SK-N-SH (cell line): ENCODE data around the gene PEX26. TPM values are rescaled to one million over a fixed set of nuclear protein-coding genes. Genes with fewer than 3 reads are reported as not detected.
"Not testable (repeated sequence)": the region's sequence is repeated elsewhere in the genome, so short reads cannot be mapped to it uniquely, and the experiment has no call there.

Experiments used
- CTCF ChIA-PET: fragments of 300-600, 350-600 bp; formaldehyde crosslinking; extraction: SDS; loops from one replicate; lab custom pipeline; 2021; lab: Yijun Ruan, JAX
- POLR2A ChIA-PET: fragments of 350-600 bp; sonication (Branson Sonifier 250); formaldehyde crosslinking; extraction: SDS; loops from one replicate; lab custom pipeline; 2020; ENCODE audit warnings: antibody characterized with exemption, inconsistent platforms; lab: Yijun Ruan, JAX
- DNase-seq: peaks from one replicate; pipeline ENCODE4 v3.0.0; 2012
- H2AFZ ChIP-seq: fragments of 200-600 bp; sonication (generic); 2 replicates; pipeline ENCODE4 v1.8.1; 2016; ENCODE audit warnings: antibody characterized with exemption, mild to moderate bottlenecking, low read depth
- H3F3A ChIP-seq: fragments of 200-600 bp; sonication (generic); replicated peaks from 2 replicates; pipeline ENCODE3; 2016; ENCODE audit warnings: antibody characterized with exemption, mild to moderate bottlenecking; ENCODE audit not compliant: insufficient read depth
- H3K27ac ChIP-seq, 2 experiments: fragments of 200-500 bp in 1 of 2; fragments of 200-600 bp in 1 of 2; sonication (Bioruptor generic) in 1 of 2; sonication (generic), shearing (Covaris generic) in 1 of 2; 2 replicates each; pipeline versions ENCODE4 v1.5.1 to v1.6.1; 2014 to 2016; ENCODE audit warnings: low read depth in 2 of 2, inconsistent platforms in 1 of 2, low read length in 1 of 2, mild to moderate bottlenecking in 1 of 2, mixed read lengths in 1 of 2
- H3K27me3 ChIP-seq: fragments of 200-600 bp; sonication (generic), shearing (Covaris generic); 2 replicates; pipeline ENCODE4 v1.6.1; 2016; ENCODE audit warnings: mixed run types; ENCODE audit not compliant: insufficient read depth
- H3K36me3 ChIP-seq, 2 experiments: fragments of 200-500 bp in 1 of 2; fragments of 200-600 bp in 1 of 2; sonication (Bioruptor generic) in 1 of 2; sonication (generic) in 1 of 2; replicated peaks in 1 of 2; 2 replicates each; pipeline versions ENCODE3 to v1.5.1; 2014 to 2016; ENCODE audit warnings: low read length in 1 of 2, mild to moderate bottlenecking in 1 of 2; ENCODE audit not compliant: insufficient read depth in 2 of 2, control insufficient read depth in 1 of 2
- H3K4me1 ChIP-seq, 2 experiments: fragments of 200-500 bp in 1 of 2; fragments of 200-600 bp in 1 of 2; sonication (Bioruptor generic) in 1 of 2; sonication (generic), shearing (Covaris generic) in 1 of 2; 2 replicates each; pipeline versions ENCODE4 v1.5.1 to v1.6.1; 2014 to 2016; ENCODE audit warnings: low read depth in 1 of 2, low read length in 1 of 2, mixed run types in 1 of 2; ENCODE audit not compliant: insufficient read depth in 2 of 2, control insufficient read depth in 1 of 2
- H3K4me2 ChIP-seq: fragments of 200-600 bp; sonication (generic), shearing (Covaris generic); 2 replicates; pipeline ENCODE4 v1.6.1; 2017; ENCODE audit warnings: mixed run types
- H3K4me3 ChIP-seq, 2 experiments: fragments of 200-500 bp in 1 of 2; fragments of 200-600 bp in 1 of 2; sonication (Bioruptor generic) in 1 of 2; sonication (generic), shearing (Covaris generic) in 1 of 2; 2 replicates each; pipeline versions ENCODE4 v1.5.1 to v1.8.1; 2014 to 2016; ENCODE audit warnings: low read depth in 2 of 2, inconsistent platforms in 1 of 2, low read length in 1 of 2, mild to moderate bottlenecking in 1 of 2, mixed read lengths in 1 of 2, moderate library complexity in 1 of 2
- H3K79me2 ChIP-seq: fragments of 200-600 bp; sonication (generic); 2 replicates; pipeline ENCODE4 v1.8.1; 2017; ENCODE audit warnings: mild to moderate bottlenecking; ENCODE audit not compliant: insufficient read depth
- H3K9ac ChIP-seq: fragments of 200-600 bp; sonication (generic); 2 replicates; pipeline ENCODE4 v1.6.1; 2017; ENCODE audit warnings: mixed run types
- H3K9me2 ChIP-seq: fragments of 200-600 bp; sonication (generic); 2 replicates; pipeline ENCODE4 v1.6.1; 2017; ENCODE audit warnings: mixed run types
- H3K9me3 ChIP-seq: fragments of 200-600 bp; sonication (generic); 2 replicates; pipeline ENCODE4 v1.6.1; 2017; ENCODE audit warnings: mixed run types, mild to moderate bottlenecking, moderate library complexity
- H4K20me1 ChIP-seq: fragments of 200-600 bp; sonication (generic); 2 replicates; pipeline ENCODE4 v1.6.1; 2017; ENCODE audit warnings: mild to moderate bottlenecking, mixed run types; ENCODE audit not compliant: insufficient read depth
- CTCF ChIP-seq: fragments of 200-600 bp; sonication (generic); IDR thresholded peaks from 2 replicates; pipeline ENCODE4 v1.6.1; 2017; ENCODE audit warnings: antibody characterized with exemption, mild to moderate bottlenecking, moderate library complexity
- EZH2phosphoT487 ChIP-seq: fragments of 200-600 bp; sonication (generic); IDR thresholded peaks from 2 replicates; pipeline ENCODE4 v1.6.1; 2017; ENCODE audit warnings: low read depth, mixed run types, mild to moderate bottlenecking, antibody characterized with exemption, moderate library complexity, borderline replicate concordance
- FOXM1 ChIP-seq: IDR thresholded peaks from 2 replicates; pipeline ENCODE4 v1.4.0; 2012; ENCODE audit warnings: low read depth, mild to moderate bottlenecking
- GABPA ChIP-seq: IDR thresholded peaks from 2 replicates; pipeline ENCODE4 v1.4.0; 2012; ENCODE audit warnings: low read depth, mild to moderate bottlenecking
- GATA2 ChIP-seq: sonication (generic); formaldehyde crosslinking; IDR thresholded peaks from 2 replicates; pipeline ENCODE4 v1.5.0; 2020; ENCODE audit warnings: mild to moderate bottlenecking, missing genetic modification reagents
- MXI1 ChIP-seq: IDR thresholded peaks from 2 replicates; pipeline ENCODE4 v1.6.1; 2012; ENCODE audit warnings: mild to moderate bottlenecking, low read depth, low read length, improper control_type of control experiment
- NFIC ChIP-seq: IDR thresholded peaks from 2 replicates; pipeline ENCODE4 v1.4.0; 2012; ENCODE audit warnings: borderline replicate concordance
- NRF1 ChIP-seq: IDR thresholded peaks from 2 replicates; pipeline ENCODE4 v1.6.1; 2012; ENCODE audit warnings: low read depth, mild to moderate bottlenecking, low read length
- RCOR1 ChIP-seq: fragments of 150-350 bp; IDR thresholded peaks from 2 replicates; pipeline ENCODE4 v1.6.1; 2017; ENCODE audit warnings: antibody characterized with exemption, low read length
- RFX5 ChIP-seq: IDR thresholded peaks from 2 replicates; pipeline ENCODE4 v1.6.1; 2012; ENCODE audit warnings: mild to moderate bottlenecking, improper control_type of control experiment, low read length
- SIN3A ChIP-seq: IDR thresholded peaks from 2 replicates; pipeline ENCODE4 v1.6.1; 2012; ENCODE audit warnings: low read depth, mild to moderate bottlenecking, low read length, moderate library complexity, borderline replicate concordance
- SMC3 ChIP-seq: IDR thresholded peaks from 2 replicates; pipeline ENCODE4 v1.6.1; 2012; ENCODE audit warnings: low read depth, low read length, improper control_type of control experiment
- USF2 ChIP-seq: fragments of 150-350 bp; IDR thresholded peaks from 2 replicates; pipeline ENCODE4 v1.6.1; 2017; ENCODE audit warnings: antibody characterized with exemption, low read length, low read depth, borderline replicate concordance
- ZBTB33 ChIP-seq: IDR thresholded peaks from 2 replicates; pipeline ENCODE4 v1.4.0; 2012; ENCODE audit warnings: low read depth, borderline replicate concordance
- WGBS: methylation state at CpG from one replicate; pipeline ENCODE4 v1.1.6; 2017; ENCODE audit warnings: low lambda C conversion rate; 5-methylcytosine and 5-hydroxymethylcytosine counted together
- polyA plus RNA-seq, 3 experiments: library from polyadenylated mRNA; depleted of rRNA; stranded (reverse); fragments of >200 nt; gene quantifications; 2 replicates each; pipeline ENCODE4 v1.2.3, GENCODE V29; 2012

The PEX26 gene
- polyA plus RNA-seq, 1 of the 3 experiments (the other 2 are of a cell fraction), result 13.0 TPM

- TF ChIP-seq USF2, result no peak
- TF ChIP-seq, all 33 proteins: peak for 0
Observed at GRCh38 chr22:18063306-18063705, 14.5 kb upstream of the PEX26 start (continued).

- WGBS, result 94% methylated on average over 6 of the region's 6 CpGs
- DNase-seq, H2AFZ ChIP-seq, H3K27ac ChIP-seq, H3K36me3 ChIP-seq, POLR2A ChIA-PET, H3K4me3 ChIP-seq, H4K20me1 ChIP-seq, H3K27me3 ChIP-seq, H3K9me3 ChIP-seq, H3F3A ChIP-seq, H3K9ac ChIP-seq, H3K79me2 ChIP-seq, H3K4me2 ChIP-seq, H3K9me2 ChIP-seq: not testable (repeated sequence)
- CTCF ChIA-PET, result interaction anchor here (1.3 to 4.0 kb wide), 4 partner anchors 9 to 233 kb away, joined by 3 to 32 read pairs (median 7); no protein-coding TSS in a partner anchor
- 0 out of 4 replicates have a peak, but pooled peaks cover 0 to 12% of the 10 kb centered on the region in 2 experiments for H3K4me1 ChIP-seq
Observed at GRCh38 chr22:18063715-18064114, 14.1 kb upstream of the PEX26 start.

GRCh38 chr22:18064636-18065035 lies 13.2 kb upstream of the PEX26 start:
- Histone ChIP-seq H3K9me3 (no peaks in the 10 kb centered on the region), H3K27ac (no peak overlapping the region), H3K4me1 (0 out of 4 replicates have a peak, but pooled peaks cover 0 to 12% of the 10 kb centered on the region in 2 experiments), H3K36me3 (no peaks in the 10 kb centered on the region), H2AFZ (no peak overlapping the region), H3K27me3 (no peaks in the 10 kb centered on the region), H3K9me2 (no peaks in the 10 kb centered on the region), H3K4me3 (no peak overlapping the region), H3F3A (no peaks in the 10 kb centered on the region), H4K20me1 (no peaks in the 10 kb centered on the region), H3K79me2 (no peaks in the 10 kb centered on the region), H3K4me2 (no peak overlapping the region), H3K9ac (no peak overlapping the region)
- TF ChIP-seq SMC3, result no peak
- no peak for TF ChIP-seq MXI1
- no peak for TF ChIP-seq ZBTB33
- no peak for TF ChIP-seq CTCF
- no peak for TF ChIP-seq GABPA
- no peak for TF ChIP-seq NFIC
- TF ChIP-seq RCOR1, result no peak
- no peak for TF ChIP-seq FOXM1
- TF ChIP-seq GATA2 (CRISPR knock-in tag), result no peak
- no peak for TF ChIP-seq SIN3A
- no peak for TF ChIP-seq RFX5
- no peak for TF ChIP-seq NRF1
- no peak for TF ChIP-seq EZH2phosphoT487
- WGBS, result 93% methylated on average over 7 of the region's 7 CpGs
- ChIA-PET POLR2A (no interaction called here), CTCF (interaction anchor here (1.0 to 3.8 kb wide), 2 partner anchors 8 to 11 kb away, joined by 3 to 21 read pairs; no protein-coding TSS in a partner anchor)
- DNase-seq, result no peak
